Upper lobe of right lung (tissue), 1 donor: ENCODE results near the gene EPX. TPM values are rescaled to one million over a fixed set of nuclear protein-coding genes. Genes with fewer than 3 reads are reported as not detected.

Experiments used
- ATAC-seq: fragments of 200-7000 bp; cut with Tn5 transposase; one replicate; pipeline ENCODE4 v1.9.1; 2020; ENCODE audit warnings: mild to moderate bottlenecking, moderate library complexity
- DNase-seq: peaks from one replicate; pipeline ENCODE4 v3.0.0-alpha.2; 2020
- H3K27ac ChIP-seq: fragments of 200-600 bp; one replicate; pipeline ENCODE4 v1.8.0; 2022
- H3K27me3 ChIP-seq: fragments of 200-600 bp; one replicate; pipeline ENCODE4 v1.8.0; 2022; ENCODE audit warnings: mild to moderate bottlenecking
- H3K36me3 ChIP-seq: fragments of 200-600 bp; one replicate; pipeline ENCODE4 v1.8.0; 2022
- H3K4me1 ChIP-seq: fragments of 200-600 bp; one replicate; pipeline ENCODE4 v1.8.0; 2022
- H3K4me3 ChIP-seq: fragments of 200-600 bp; one replicate; pipeline ENCODE4 v1.8.0; 2022; ENCODE audit warnings: mild to moderate bottlenecking
- H3K9me3 ChIP-seq: fragments of 200-600 bp; one replicate; pipeline ENCODE4 v1.8.0; 2022
- CTCF ChIP-seq: fragments of 200-600 bp; IDR thresholded peaks from one replicate; pipeline ENCODE4 v1.8.0; 2022; ENCODE audit warnings: antibody characterized with exemption
- intact Hi-C: fragments of 100-400 bp; cut with DNase I; formaldehyde crosslinking; loops from one replicate; pipeline ENCODE4 v1.11.0; 2022
- total RNA-seq: library from RNA; stranded (reverse); fragmentation: NEBNext Ultra II Directional; extraction: Animal tissue kit (Norgen Biotek cat#: 25700); gene quantifications from one replicate; pipeline ENCODE4 v1.2.1, GENCODE V29; 2021
- donor health status: DM: no; HTN: yes; CAD: no; lungs with severe emphysema.

Gene EPX
- total RNA-seq, 1 donor from 2014 or later = not detected

DNA sequence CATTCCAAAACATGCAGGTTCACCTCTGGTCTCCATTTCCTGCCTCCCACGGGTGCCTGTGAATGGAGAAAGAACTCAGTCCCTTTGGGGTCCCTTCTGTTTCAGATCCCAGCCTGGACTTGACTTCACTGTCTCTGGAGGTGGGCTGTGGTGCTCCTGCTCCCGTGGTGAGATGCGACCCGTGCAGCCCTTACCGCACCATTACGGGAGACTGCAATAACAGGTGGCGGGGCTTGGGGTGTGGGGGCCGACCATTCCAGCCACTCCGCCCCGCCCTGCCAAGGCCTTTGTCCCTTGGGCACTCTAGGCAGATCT lies 56.4 kb downstream of the EPX start:
- no peak overlapping the region for H3K27ac ChIP-seq
- ATAC-seq = no peak
- H3K9me3 ChIP-seq = no peaks in the 10 kb centered on the region
- DNase-seq = no peak
- no peaks in the 10 kb centered on the region for H3K27me3 ChIP-seq
- H3K36me3 ChIP-seq = no peaks in the 10 kb centered on the region
- no peak for TF ChIP-seq CTCF
- H3K4me1 ChIP-seq = peaks cover 7% of the 10 kb centered on the region
- intact Hi-C loops = no loop called here
- peak overlapping the region; percentile 47 for H3K4me3 ChIP-seq

DNA sequence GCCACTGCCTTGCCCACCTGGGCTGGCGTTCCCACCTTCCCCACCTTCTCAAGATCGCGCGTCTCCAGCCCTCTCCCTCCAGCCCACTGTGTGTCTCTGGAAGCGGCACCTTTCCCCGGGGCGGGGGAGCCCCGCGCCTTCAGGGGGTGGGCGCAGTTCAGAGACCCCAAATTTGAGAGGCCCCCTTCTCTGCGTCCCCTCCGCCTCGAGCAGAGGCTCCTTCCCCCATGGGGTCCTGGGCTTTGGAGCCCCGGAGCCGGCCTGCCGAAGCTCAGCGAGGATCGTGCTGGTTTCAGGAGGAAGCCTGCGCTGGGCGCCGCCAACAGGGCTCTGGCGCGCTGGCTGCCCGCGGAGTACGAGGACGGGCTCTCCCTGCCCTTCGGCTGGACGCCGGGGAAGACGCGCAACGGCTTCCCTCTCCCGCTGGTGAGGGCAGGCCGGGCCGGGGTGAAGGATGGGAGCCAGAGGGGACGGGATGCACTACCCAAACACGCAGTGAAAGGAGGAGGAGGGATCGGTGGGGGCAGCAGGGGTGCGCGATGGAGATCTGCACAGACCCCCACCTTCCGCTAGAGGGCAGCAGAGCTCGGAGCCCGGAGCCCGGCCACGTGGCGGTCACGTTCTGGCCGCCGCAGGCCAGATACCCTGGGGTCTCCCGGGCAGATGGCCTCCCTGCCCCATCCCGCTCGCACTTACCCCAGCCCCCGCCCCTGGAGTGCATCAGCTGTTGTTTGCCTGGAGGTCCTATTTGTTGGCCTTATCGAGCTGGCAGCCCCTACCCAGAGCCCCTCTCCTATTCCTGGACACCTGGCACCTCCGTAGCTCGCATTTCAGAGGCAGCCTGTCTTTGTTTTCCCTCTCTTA lies 57.0 kb downstream of the EPX start:
- DNase-seq (peak; percentile 84), ATAC-seq (peak; percentile 96)
- peak; percentile 93 for TF ChIP-seq CTCF
- Histone ChIP-seq H3K27me3 (peaks cover 4% of the 10 kb centered on the region), H3K9me3 (no peaks in the 10 kb centered on the region), H3K27ac (no peak overlapping the region), H3K4me3 (peak overlapping the region; percentile 47), H3K36me3 (no peaks in the 10 kb centered on the region), H3K4me1 (peaks cover 7% of the 10 kb centered on the region)
- intact Hi-C loops = no loop called here

GRCh38 chr17:58250344-58251011 lies 58.0 kb downstream of the EPX start:
- intact Hi-C loops = no loop called here
- Histone ChIP-seq H3K27me3 (peaks cover 13% of the 10 kb centered on the region), H3K27ac (no peak overlapping the region), H3K4me3 (no peak overlapping the region), H3K36me3 (no peaks in the 10 kb centered on the region), H3K4me1 (peaks cover 7% of the 10 kb centered on the region), H3K9me3 (no peaks in the 10 kb centered on the region)
- no peak for DNase-seq
- no peak for ATAC-seq
- TF ChIP-seq CTCF = no peak

- no peak for TF ChIP-seq CTCF
- Histone ChIP-seq H3K4me1 (peaks cover 7% of the 10 kb centered on the region), H3K4me3 (no peak overlapping the region), H3K9me3 (no peaks in the 10 kb centered on the region), H3K27ac (no peak overlapping the region), H3K27me3 (peaks cover 21% of the 10 kb centered on the region), H3K36me3 (no peaks in the 10 kb centered on the region)
- intact Hi-C loops = no loop called here
- no peak for ATAC-seq
- DNase-seq = no peak
Observed at GRCh38 chr17:58252141-58252540, 59.6 kb downstream of the EPX start.

DNA sequence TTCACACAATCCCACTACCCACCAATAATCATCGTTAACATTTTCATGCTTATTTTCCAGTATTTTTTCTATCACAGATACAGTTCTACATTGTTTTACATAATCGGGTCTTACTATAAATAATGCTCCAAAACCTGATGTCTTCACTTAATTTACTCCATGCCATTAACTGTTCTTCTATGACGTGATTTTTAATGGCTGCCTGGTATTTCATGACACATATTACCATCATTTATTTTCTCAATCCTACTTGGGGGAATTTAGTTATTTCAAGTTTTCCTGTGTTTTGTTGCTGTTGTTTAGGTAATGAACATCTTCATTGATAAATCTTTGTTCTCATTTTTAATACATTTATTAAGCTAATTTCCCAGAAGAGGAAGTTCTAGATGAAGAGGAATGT lies 60.6 kb downstream of the EPX start:
- no peak for TF ChIP-seq CTCF
- Histone ChIP-seq H3K36me3 (no peaks in the 10 kb centered on the region), H3K4me1 (peaks cover 7% of the 10 kb centered on the region), H3K9me3 (no peaks in the 10 kb centered on the region), H3K27me3 (peaks cover 24% of the 10 kb centered on the region), H3K4me3 (no peak overlapping the region), H3K27ac (no peak overlapping the region)
- no peak for DNase-seq
- intact Hi-C loops = no loop called here
- ATAC-seq = no peak

Other genes with a start within 250 kb of the EPX start
- 41.9 TPM for gene CUEDC1, start 237.3 kb upstream of the EPX start, total RNA-seq
- 77.1 TPM for gene VEZF1, start 204.5 kb upstream of the EPX start, total RNA-seq
- gene SRSF1, start 185.5 kb upstream of the EPX start, total RNA-seq = 153 TPM
- gene DYNLL2, start 109.3 kb upstream of the EPX start, total RNA-seq = 37.8 TPM
- not detected for gene OR4D1, start 44.3 kb upstream of the EPX start, total RNA-seq
- not detected for gene OR4D2, start 25.7 kb upstream of the EPX start, total RNA-seq
- 15.9 TPM for gene MKS1, start 26.5 kb downstream of the EPX start, total RNA-seq
- gene LPO, start 45.9 kb downstream of the EPX start, total RNA-seq = not detected
- 0.35 TPM for gene MPO, start 88.2 kb downstream of the EPX start, total RNA-seq
- 21.0 TPM for gene TSPOAP1, start 136.1 kb downstream of the EPX start, total RNA-seq
- gene SUPT4H1, start 159.5 kb downstream of the EPX start, total RNA-seq = 82.4 TPM
- 7.5 TPM for gene RNF43, start 224.8 kb downstream of the EPX start, total RNA-seq